GM19372 (cell line): ENCODE data around the gene MAVS.

Source experiments
- ATAC-seq: cut with Tn5 transposase; IDR thresholded peaks from one replicate; pipeline ENCODE4 v1.9.1; 2021; ENCODE audit warnings: mild to moderate bottlenecking, low read depth, moderate library complexity; ENCODE audit not compliant: unreplicated experiment

MAVS gene

DNA sequence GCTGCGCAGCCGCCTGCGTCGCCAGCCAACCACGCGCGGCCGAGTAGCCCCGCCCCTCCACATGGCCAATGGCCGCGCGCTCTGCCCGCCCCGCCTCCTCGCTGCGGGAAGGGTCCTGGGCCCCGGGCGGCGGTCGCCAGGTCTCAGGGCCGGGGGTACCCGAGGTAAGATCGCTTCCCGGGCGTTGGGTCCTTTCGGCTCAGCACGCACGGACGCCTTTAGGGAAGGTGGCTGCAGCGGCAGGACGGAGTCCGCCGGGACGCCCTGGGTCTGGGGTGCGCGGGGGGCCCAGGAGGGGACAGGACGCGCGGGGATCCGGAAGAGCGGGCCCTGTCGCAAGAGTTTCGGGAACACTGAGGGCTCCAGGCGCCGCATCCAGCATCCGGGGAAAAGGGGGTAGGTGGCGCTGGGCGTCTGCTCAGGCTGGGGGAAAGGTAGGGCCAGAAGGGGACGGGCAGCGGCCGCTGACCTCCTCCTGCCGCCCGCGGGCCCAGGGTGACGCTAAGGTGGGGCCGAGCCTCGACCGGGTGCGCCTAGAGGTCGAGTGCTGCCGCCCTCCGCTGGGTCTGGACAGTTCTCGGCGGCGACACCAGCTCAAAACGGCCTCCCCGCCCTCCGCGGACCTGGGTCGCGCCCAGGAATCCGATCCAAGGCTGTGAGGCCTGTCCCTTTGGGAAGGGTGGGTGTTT is at the start of gene MAVS:
Gene MAVS (plus strand): TSS at position 95 of the 689 bp plus-strand sequence. CDS start 7,791 bp downstream, outside the sequence.
- peak; percentile 96 for ATAC-seq

DNA sequence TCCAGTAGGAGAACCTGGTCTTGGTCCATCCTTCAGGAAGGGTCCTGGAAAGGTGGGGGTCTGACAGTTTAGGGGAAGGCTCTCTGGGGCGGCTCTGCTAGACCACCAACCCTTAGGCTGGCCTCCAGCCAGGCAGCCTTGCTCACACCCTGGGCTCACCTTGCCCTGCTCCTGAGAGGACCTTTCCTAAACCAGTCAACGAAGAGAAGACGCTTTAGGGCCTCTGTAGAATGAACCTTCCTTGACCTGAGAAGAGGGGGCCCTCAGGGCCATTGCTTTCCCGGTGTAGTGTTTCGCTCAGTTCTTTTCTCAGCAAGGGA is 49.4 kb upstream of the MAVS start:
- ATAC-seq = no peak

GRCh38 chr20:3797592-3798372 is 48.9 kb upstream of the MAVS start:
- no peak for ATAC-seq

DNA sequence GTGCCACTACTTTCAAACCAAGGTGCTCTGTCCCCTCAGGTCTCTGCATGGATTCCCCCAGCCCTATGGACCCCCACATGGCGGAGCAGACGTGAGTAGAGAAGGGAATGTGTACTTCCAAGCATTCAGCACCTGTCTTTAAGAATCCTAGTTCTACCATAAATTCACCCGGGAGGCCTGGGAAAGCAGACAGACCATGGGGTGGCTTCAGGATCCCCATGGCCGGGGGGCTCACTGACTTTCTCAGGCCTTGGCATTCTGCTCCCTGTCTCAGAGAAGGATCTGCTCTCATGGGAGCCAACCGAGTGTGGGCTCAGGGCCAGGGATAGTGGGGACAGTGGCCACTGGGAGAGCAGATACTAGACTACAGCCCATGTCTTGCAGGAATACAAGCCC is 48.3 kb upstream of the MAVS start:
- no peak for ATAC-seq

DNA sequence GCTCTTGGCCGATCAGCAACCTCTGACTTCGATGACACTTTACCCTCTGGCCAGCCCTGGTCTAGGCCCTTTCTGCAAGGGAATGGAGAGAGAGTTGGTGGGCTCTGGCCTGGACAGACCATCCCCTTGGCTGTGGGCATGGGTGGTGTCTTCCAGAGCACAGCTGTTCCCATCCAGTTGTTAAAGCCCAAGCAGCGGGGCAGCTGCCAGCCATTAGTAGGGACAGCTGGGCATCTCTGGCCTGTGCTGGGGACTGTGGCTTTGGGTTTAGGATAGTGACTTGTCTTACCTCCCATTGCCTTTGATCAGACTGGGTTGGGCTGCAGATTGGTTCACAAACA is 47.8 kb upstream of the MAVS start:
- ATAC-seq = no peak

DNA sequence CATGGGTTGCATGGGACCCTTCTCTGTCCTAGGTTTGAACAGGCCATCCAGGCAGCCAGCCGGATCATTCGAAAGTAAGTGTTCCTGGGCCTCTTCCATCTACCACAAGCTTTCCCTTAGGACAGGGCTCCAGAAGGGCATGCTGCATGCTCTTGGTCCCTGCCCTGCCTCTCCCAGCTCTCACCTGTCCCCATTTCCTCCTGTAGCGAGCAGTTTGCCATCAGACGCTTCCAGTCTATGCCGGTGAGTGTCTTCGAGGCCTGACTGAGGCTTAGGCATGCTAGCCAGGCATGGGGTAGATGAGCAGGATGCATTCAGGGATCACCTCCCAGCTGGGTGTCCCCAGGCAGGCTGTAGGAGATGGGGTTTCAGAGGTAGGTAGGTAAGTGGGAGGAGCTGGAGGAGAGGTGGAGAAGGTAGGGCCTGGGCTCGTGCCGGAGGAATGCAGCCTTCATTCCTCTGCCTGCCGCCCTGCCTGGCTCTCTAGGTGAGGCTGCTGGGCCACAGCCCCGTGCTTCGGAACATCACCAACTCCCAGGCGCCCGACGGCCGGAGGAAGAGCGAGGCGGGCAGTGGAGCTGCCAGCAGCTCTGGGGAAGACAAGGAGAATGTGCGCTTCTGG is 46.3 kb upstream of the MAVS start:
- no peak for ATAC-seq

- ATAC-seq = no peak
Measured at GRCh38 chr20:3800878-3801260, 45.8 kb upstream of the MAVS start.

- ATAC-seq = no peak
Measured at GRCh38 chr20:3801299-3801698, 45.3 kb upstream of the MAVS start.

DNA sequence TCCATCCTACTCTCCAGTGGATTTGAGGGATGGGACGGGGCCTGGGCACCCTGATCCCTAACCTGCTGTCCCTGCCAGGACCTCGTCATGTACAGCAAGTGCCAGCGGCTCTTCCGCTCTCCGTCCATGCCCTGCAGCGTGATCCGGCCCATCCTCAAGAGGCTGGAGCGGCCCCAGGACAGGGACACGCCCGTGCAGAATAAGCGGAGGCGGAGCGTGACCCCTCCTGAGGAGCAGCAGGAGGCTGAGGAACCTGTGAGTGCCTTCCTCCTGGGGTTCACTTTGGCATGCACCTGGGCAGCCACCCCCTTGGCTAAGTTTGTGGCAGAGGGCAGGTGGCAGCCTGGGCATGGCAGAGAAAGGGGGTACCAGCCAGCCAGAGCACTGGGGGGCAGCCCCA is 44.8 kb upstream of the MAVS start:
- ATAC-seq = no peak

- ATAC-seq = no peak
Measured at GRCh38 chr20:3802524-3803239, 44.0 kb upstream of the MAVS start.

DNA sequence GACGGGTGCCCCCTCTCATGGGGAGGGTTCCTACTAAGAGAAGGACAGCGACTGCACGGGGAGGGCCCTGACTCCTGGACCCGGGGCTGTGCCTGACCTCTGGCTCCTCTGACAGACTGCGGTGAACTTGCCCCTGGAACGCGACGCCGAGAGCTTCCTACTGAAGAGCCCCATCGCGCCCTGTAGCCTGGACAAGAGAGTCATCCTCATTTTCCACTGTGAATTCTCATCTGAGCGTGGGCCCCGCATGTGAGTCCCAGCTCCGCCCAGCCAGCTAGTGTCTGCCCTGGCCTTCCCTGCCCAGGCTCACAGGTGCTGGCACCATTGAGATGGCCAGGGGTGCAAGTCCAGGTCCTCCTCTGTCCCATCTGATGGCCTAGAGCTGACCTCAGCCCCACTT is 43.3 kb upstream of the MAVS start:
- ATAC-seq = no peak

DNA sequence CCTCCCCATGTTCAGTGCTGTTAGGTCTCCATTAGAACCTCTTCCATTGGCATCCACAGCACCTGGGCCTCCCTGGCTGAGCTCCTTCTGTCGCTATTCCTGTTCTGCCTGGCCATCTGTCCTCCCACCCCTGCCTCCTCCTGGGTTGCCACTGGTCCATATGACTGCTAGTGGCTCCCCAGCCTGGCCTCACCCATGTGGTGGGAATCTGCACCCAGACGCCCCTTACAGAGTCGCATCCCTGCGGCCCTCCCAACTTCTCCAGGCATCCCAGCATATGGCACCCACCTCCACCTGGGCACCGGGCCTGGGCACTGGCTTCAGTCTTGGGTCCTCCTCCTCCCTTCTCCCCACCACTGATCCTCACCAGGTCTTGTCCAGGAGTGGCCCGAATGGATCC is 42.8 kb upstream of the MAVS start:
- no peak for ATAC-seq

DNA sequence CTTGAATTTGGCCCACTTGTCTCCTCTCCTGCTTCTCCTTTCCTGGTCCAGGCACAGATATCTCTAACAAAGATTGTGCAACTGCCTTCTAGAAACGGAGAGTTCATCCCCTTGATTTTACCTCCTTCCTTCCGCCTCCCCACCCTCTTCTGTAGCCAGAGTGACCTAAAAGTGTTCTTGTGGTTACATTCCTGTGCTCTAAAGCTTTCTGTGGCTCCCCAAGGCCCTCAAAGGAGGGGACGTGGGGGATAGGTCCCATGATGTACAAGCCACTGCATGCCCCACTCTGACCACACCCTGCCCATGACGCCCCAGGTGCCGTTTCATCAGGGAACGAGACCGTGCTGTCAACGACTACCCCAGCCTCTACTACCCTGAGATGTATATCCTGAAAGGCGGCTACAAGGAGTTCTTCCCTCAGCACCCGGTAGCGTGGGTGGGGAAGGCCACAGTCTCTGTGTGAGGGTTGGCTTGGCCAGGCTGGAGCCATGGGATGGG is 42.3 kb upstream of the MAVS start:
- ATAC-seq = no peak

- ATAC-seq = no peak
Measured at GRCh38 chr20:3804781-3805180, 41.9 kb upstream of the MAVS start.

- no peak for ATAC-seq
Measured at GRCh38 chr20:3808544-3808943, 38.1 kb upstream of the MAVS start.

GRCh38 chr20:3811467-3812258 is 35.0 kb upstream of the MAVS start:
- ATAC-seq = no peak

DNA sequence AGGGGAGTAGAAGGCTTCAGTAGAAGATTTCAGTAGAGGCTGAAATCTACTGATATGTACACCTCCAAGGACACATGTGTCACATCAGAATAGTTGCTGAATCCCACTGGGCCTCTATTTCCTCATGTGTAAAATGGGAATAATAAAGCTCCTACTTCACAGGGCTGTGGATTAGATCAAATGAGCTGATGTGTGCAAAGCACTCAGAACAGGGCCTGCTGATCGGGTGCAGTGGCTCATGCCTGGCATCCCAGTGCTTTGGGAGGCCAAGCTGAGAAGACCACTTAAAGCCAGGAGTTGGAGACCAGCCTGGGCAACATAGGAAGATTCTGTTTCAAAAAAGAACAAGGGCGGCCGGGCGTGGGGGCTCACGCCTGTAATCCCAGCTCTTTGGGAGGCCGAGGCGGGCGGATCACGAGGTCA is 34.4 kb upstream of the MAVS start:
- ATAC-seq = no peak

- ATAC-seq = no peak
Measured at GRCh38 chr20:3812975-3813847, 33.4 kb upstream of the MAVS start.

DNA sequence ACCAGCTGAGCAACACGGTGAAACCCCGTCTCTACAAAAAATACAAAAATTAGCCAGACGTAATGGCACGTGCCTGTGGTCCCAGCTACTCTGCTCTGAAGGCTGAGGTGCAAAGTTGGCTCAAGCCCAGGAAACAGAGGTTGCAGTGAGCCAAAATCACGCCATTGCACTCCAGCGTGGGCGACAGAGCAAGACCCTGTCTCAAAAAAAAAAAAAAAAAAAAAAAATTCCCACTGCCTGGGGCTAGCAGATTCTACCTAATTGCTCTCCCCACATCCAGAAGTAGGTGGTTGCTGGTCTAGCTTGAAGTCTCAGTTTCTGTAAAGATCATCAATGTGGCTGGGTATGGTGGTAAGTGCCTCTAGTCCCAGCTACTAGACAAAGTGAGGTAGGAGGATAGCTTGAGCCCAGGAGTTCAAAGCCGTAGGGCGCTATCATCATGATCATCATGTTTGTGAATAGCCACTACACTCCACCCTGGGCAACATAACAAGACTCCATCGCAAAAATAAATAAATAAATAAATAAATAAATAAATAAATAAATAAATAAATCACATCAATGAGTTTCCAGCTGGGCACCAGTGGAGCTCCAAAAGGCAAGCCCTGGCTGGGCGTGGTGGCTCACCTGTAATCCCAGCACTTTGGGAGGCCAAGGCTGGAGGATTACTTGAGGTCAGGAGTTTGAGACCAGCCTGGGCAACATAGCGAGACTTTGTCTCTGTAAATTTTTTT is 32.6 kb upstream of the MAVS start:
- no peak for ATAC-seq
